ENCODE measurements around the gene ATP1B3. TPM values are rescaled to one million over a fixed set of nuclear protein-coding genes. Genes with fewer than 3 reads are reported as not detected.

Gene ATP1B3
- total RNA-seq, 4 donors from 2014 or later, result 55.1 to 94.1 (median 64.7) TPM

GRCh38 chr3:141941093-141941492 is 64.7 kb downstream of the ATP1B3 start:
- Histone ChIP-seq H3K4me3 (replicated peaks in 1 of 3) (no peak overlapping the region), H3K27me3 (no peaks in the 10 kb centered on the region), H3K27ac (peak overlapping the region in 2 of 3 donors; percentile 73 to 80), H3K36me3 (no peaks in the 10 kb centered on the region), H3K4me1 (peaks cover 13 to 15% of the 10 kb centered on the region in 2 donors), H3K9me3 (no peaks in the 10 kb centered on the region)
- TF ChIP-seq CTCF (IDR thresholded peaks at IDR 0.05) (no peak), POLR2A (IDR thresholded peaks at IDR 0.05) (no peak)
- intact Hi-C loops (cut with DNase I), result no loop called here
- 72 to 79% methylated on average over 8 of the region's 8 CpGs for WGBS, 2 donors
- DNase-seq, result no peak

GRCh38 chr3:141942006-141942405 is 65.6 kb downstream of the ATP1B3 start:
- intact Hi-C loops (cut with DNase I), result no loop called here
- Histone ChIP-seq H3K27me3 (no peaks in the 10 kb centered on the region), H3K9me3 (no peaks in the 10 kb centered on the region), H3K4me1 (peaks cover 13 to 15% of the 10 kb centered on the region in 2 donors), H3K4me3 (replicated peaks in 1 of 3) (no peak overlapping the region), H3K36me3 (no peaks in the 10 kb centered on the region), H3K27ac (no peak overlapping the region)
- WGBS, 2 donors, result 95 to 97% methylated on average over 8 of the region's 8 CpGs
- no peak for TF ChIP-seq CTCF (IDR thresholded peaks at IDR 0.05)
- no peak for TF ChIP-seq POLR2A (IDR thresholded peaks at IDR 0.05)
- no peak for DNase-seq

- H3K27ac ChIP-seq, result no peak overlapping the region
- intact Hi-C loops (cut with DNase I), result no loop called here
- H3K4me3 ChIP-seq (replicated peaks in 1 of 3), result no peak overlapping the region
- H3K9me3 ChIP-seq, result no peaks in the 10 kb centered on the region
- no peak for TF ChIP-seq CTCF (IDR thresholded peaks at IDR 0.05)
- no peak for TF ChIP-seq POLR2A (IDR thresholded peaks at IDR 0.05)
- 89 to 91% methylated on average over 16 of the region's 16 CpGs for WGBS, 2 donors
- H3K4me1 ChIP-seq, result peaks cover under 1 to 2% of the 10 kb centered on the region in 2 donors
- no peaks in the 10 kb centered on the region for H3K27me3 ChIP-seq
- DNase-seq, result no peak
- no peaks in the 10 kb centered on the region for H3K36me3 ChIP-seq
Observed at GRCh38 chr3:141945726-141946485, 69.5 kb downstream of the ATP1B3 start.

GRCh38 chr3:141949399-141949798 is 73.0 kb downstream of the ATP1B3 start:
- WGBS, 2 donors, result 76 to 96% methylated on average over 2 to 10 of the region's 10 CpGs
- intact Hi-C loops (cut with DNase I), result no loop called here

More at GRCh38 chr3:141949399-141949798, 73.0 kb downstream of the ATP1B3 start:
- peaks cover 0 to 11% of the 10 kb centered on the region in 2 donors for H3K4me1 ChIP-seq
- peaks cover 0 to 4% of the 10 kb centered on the region in 2 donors for H3K36me3 ChIP-seq
- TF ChIP-seq CTCF (IDR thresholded peaks at IDR 0.05), result no peak
- TF ChIP-seq POLR2A (IDR thresholded peaks at IDR 0.05), result no peak
- H3K9me3 ChIP-seq, result no peaks in the 10 kb centered on the region
- H3K27me3 ChIP-seq, result no peaks in the 10 kb centered on the region
- DNase-seq, result no peak
- H3K27ac ChIP-seq, result no peak overlapping the region
- H3K4me3 ChIP-seq (replicated peaks in 1 of 3), result no peak overlapping the region
